ENCODE measurements around the gene INSYN2B.

The INSYN2B gene

DNA sequence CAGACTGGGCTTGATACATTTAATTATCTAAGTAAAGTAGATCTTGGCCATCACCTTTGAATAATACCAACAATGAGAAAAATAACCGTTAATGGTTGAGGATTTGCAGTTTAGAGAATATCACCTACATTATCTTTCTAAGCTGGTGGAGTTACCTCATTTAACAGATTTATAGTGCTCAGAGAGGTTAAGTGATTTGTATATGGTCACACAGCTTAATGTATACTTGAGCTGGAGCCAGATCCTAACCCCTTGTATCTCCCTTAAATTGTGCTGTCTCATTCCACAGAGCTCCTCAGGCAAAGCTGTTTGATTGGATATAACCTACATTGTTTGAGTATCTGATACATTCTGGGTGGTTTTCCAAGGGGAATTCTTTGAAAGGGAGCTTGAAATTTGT, 57.8 kb downstream of the INSYN2B start:
- no peak for DNase-seq

DNA sequence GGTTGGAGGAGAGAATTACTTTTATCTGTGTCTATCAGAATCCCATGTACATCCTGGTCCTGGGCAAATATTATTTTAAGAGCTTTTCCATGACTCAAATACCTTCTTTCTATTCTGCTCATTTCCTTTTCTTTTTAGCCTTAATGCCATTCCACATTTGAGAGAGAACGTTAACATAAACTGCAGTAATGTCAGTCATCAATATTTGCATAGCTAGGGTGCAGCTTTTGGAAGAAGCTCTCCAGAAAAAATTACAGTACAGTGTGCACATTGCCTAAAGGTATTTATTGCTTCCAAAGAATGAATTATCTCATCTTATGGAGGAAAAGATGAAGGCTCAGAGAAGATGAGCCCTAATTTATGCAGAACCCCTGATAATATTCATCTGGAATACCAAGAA, 58.3 kb downstream of the INSYN2B start:
- DNase-seq = no peak

DNA sequence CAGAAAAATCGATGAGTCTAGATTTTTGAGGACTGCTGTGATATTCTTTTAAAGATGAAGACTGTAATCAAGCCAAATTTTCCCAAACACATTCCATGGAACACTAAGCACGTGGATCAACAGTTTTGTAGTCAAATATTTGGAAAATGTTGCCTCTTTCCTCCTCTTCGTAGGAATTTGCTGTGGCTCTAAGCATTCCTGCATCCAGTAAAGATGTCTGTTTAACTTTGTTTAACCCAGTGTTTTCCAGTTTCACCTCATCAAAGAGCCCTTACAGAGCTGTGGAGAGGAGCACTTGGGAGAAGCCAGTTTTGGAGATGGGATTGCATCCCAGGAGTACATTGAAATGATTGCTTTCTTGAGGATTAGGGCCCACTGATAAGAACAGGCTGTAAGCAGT, 58.9 kb downstream of the INSYN2B start:
- no peak for DNase-seq

GRCh38 chr5:169920474-169920873, 59.8 kb downstream of the INSYN2B start:
- no peak for DNase-seq

GRCh38 chr5:169918228-169918627, 62.1 kb downstream of the INSYN2B start:
- DNase-seq = no peak

- peak; percentile 49 for DNase-seq
Measured at GRCh38 chr5:169917500-169917899, 62.8 kb downstream of the INSYN2B start.

DNA sequence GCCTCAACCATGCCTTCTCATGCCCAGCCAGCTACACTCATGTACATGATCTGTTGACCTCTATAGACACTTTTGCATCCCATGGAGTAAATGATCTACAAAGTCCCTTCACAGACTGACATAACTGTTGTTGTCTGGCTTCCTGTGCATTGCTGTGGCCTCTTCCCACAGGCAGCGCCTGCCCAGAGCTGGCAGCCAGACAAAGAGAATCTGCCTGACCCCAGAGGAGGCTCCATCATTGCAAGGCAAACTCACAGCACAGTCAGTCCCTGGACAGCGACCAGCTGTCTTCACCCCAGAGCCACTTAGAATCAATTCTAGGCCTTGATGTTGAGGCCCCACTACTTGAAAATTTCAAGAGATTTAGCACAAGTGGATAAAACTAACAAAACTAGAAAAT, 65.5 kb downstream of the INSYN2B start:
- DNase-seq = no peak

GRCh38 chr5:169913479-169913878, 66.8 kb downstream of the INSYN2B start:
- DNase-seq = no peak

DNA sequence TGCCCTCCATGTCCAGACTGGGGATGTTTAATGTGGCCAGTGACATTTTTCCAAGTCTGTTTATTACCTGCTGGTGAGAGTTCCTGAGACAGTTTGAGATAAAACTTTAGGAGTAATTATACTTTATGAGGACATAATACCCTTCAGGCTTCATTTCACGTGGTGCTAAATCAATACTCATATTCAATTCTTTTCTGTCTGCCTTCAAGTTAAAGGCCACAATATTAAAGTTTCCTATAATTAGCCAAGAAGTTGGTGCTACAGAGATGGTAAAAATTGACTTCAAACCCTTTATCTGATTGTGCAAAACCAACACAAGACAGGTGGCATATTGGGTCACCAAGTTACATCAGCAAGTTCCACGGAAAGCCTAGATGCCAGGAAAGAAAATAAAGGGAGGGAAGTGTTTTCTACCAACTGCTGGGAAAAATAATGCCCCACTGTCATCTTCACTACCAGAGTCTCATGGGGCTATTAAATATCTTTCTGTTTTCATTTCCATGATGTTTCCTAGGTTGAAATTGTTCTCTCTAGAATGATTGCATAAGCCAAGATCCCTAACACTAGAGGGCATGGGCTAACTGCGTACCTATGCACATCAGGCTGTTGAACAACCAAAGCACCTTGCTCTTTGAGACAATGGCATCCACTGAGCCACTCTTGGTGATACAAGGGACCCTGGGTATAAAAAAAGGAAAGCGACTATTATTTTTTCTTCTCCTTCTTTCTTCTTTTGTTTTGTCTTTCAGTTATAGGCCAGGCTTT, 68.7 kb downstream of the INSYN2B start:
- no peak for DNase-seq

DNA sequence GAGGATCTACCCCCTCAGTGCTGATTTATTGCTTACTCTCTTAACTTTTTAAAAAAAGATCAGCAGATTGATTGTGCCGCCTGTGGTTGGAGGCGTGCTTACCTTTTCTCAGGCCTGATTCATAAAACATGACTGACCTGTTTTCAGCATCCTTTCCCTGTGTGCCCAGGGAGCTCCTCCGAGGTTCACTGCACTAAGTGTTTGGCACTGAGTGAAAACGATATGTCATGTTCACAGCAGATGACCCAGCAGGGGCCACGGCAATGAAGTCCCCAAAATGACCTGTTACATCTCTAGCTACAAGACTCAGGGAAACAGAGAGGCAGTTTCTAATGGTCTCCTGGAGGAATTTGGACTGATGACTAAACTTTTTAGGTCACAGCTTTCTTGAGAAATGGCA, 69.9 kb downstream of the INSYN2B start:
- DNase-seq = no peak

GRCh38 chr5:169909945-169910344, 70.3 kb downstream of the INSYN2B start:
- no peak for DNase-seq

DNA sequence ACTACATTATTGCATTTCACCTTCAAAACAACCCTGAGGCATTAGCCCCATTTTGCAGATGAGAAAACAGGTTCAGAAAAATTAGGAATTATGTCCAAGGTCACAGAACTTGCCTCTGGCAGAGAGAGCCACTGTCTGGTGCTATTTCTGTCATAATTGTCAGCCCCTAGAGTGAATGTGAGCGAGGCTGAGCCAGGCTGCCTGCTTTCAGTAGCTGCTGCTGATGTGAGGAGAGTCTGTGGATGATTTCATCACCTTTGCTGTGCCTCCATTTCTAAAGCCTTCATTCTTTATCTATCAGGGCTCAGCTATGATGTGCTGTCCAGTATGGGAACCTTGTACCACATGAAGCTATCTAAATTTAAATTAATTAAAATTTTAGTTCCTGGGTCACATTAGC, 71.4 kb downstream of the INSYN2B start:
- DNase-seq = no peak

DNA sequence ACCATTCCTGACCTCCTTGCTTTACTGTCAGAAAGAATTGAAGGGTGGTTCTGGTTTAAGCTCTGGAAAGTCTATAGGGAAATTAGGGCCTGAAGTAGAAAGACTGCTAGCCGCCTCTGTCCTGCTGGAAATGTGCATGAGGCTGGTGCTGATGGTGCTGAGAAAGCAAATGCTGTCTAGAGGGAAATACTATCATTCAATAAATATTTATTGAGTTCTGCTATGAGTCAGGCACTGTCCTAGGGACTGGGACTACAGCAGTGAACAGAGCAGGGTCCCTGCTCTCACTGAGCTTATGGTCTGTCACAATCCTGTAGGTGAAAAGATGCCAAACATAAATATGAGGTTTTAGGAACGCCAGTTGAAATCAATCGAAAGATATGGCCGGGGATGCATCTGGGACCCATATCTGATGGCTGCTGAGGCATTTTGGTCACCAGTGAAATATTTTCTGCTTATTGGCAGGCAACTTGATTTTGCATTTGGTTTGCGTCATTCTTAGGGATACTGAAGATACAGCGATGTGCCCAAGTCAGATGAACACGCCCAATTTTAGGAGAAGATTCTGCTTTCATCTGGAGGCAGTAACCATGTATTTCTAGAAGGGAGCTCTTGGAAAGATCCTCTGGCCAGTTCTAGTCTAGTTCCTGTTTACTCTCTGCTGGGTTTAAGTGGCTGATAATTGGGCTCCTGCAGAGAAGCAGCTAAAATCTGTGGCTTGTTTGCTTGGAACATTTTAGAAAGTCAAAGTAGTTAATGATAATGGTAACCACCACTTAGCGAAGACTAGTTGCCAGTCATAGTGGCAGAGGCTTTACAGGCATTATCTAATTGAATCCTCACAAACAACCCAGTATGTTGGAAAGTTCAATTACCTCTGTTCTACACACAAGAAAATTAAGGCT, 73.3 kb downstream of the INSYN2B start:
- no peak for DNase-seq

- DNase-seq = no peak
Measured at GRCh38 chr5:169905017-169905416, 75.3 kb downstream of the INSYN2B start.

- no peak for DNase-seq
Measured at GRCh38 chr5:169904508-169904907, 75.8 kb downstream of the INSYN2B start.

DNA sequence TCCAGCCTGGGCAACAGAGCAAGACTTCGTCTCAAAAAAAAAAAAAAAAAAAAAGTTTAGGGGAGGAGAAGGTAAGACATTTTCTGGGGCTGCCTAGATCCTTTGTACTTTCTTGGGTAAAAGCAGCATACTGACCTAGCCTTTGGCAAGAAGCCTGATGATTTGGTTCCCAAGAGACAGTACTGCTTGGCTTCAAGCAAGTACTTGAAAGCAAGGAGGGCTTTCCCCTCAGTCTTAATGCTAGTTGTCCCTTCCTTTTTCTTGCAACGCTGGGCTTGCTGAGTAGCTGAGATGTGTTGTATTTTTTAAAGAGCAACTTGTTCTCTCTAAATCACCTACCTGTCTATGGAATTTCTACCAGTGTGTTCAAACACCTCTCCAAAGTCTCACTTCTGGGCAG, 76.2 kb downstream of the INSYN2B start:
- no peak for DNase-seq

DNA sequence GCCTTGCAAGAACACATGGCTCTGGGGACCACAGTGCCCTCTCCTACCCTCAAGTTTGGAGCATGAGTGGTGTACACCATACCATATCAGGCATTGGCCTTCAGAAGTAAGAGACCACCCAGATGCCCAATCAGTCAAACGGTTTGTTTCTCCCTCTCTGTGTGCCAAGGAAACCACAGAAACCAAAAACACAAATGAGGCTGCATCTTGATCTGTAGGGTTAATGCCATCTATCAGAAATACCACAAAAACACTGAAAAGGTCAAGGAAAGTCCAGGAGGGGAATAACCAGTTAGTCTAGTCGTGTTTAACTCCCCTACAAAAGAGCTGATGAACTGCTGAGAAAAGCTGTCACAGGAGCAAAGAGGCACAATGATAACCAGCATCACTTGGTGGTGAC, 78.4 kb downstream of the INSYN2B start:
- DNase-seq = no peak

DNA sequence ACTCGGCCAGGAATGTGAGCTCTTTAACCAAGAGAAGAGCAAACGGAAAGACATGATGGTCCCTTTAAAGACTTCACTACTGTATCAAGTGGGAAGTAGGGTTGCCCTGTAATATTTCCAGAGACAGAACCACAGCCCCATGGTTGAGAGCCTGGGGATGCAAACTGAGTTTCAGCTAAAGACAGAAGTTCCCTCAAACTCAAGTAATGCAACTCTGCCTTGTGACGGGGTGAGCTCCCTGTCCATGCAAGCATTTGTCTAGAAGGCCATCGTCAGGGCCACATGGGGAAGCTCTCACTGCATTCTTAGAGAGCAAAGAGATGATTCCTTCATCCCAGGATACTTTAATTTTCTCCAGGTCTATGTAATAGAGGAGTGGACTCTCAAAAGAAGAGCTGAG, 82.8 kb downstream of the INSYN2B start:
- DNase-seq = peak; percentile 44

DNA sequence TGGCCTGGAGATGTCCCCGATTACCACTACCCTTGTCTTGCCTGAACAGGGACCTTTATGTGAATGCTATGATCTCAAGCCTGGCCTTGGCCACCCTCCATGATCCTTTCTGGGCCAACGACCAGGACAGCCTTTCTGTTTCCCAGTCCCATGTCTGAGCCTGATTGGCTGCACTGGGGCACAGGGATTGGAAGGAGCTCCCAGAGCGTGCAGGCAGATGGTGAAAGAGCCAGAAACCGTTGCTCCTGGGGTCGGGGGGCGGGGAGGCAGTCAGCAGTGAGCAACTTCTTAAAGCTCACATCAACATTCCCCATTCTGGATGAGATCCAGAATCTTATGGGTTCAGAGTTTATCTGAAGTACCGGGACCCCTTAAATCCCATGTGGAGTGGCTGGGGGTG, 84.4 kb downstream of the INSYN2B start:
- no peak for DNase-seq

- no peak for DNase-seq
Measured at GRCh38 chr5:169893571-169893970, 86.7 kb downstream of the INSYN2B start.

- no peak for DNase-seq
Measured at GRCh38 chr5:169893010-169893409, 87.3 kb downstream of the INSYN2B start.

GRCh38 chr5:169889572-169889971, 90.7 kb downstream of the INSYN2B start:
- no peak for DNase-seq

- no peak for DNase-seq
Measured at GRCh38 chr5:169886677-169887076, 93.6 kb downstream of the INSYN2B start.

- DNase-seq = no peak
Measured at GRCh38 chr5:169886033-169886432, 94.3 kb downstream of the INSYN2B start.
